ENCODE measurements around the gene BANF1. TPM values are rescaled to one million over a fixed set of nuclear protein-coding genes. Genes with fewer than 3 reads are reported as not detected.

Gene BANF1
- total and polyA plus RNA-seq, 2 of the 13 experiments (the other 11 are each of a cell fraction or from before 2014, with no cell fraction given): 40.5 to 86.5 TPM

GRCh38 chr11:65988791-65989592 is 13.3 kb upstream of the BANF1 start (continued):
- TF ChIP-seq AHDC1 (CRISPR knock-in tag; IDR thresholded peaks at IDR 0.05; ENCODE audit: borderline replicate concordance): no peak
- no peak for TF ChIP-seq ZNF724P (CRISPR knock-in tag; IDR thresholded peaks at IDR 0.05; ENCODE audit: borderline replicate concordance)
- TF ChIP-seq E2F2 (CRISPR knock-in tag; IDR thresholded peaks at IDR 0.05; ENCODE audit: borderline replicate concordance): no peak
- TF ChIP-seq THAP11 (CRISPR knock-in tag; IDR thresholded peaks at IDR 0.05): peak; percentile 70
- TF ChIP-seq REXO4 (CRISPR knock-in tag; IDR thresholded peaks at IDR 0.05; ENCODE audit: borderline replicate concordance): no peak
- 0 out of 2 replicates have a peak, but pooled peaks have one; percentile 23 for TF ChIP-seq ZNF501 (CRISPR knock-in tag; IDR thresholded peaks at IDR 0.05)
- TF ChIP-seq ELF4 (CRISPR knock-in tag; IDR thresholded peaks at IDR 0.05; ENCODE audit: borderline replicate concordance): peak; percentile 46; the same call in 1 of the 2 replicates
- peak; percentile 64 for TF ChIP-seq SAP130 (CRISPR knock-in tag; IDR thresholded peaks at IDR 0.05; ENCODE audit: low read depth)
- peak; percentile 37; the same call in 1 of the 2 replicates for TF ChIP-seq MYNN (CRISPR knock-in tag; IDR thresholded peaks at IDR 0.05; ENCODE audit: low read depth)
- peak; percentile 25; the same call in 1 of the 2 replicates for TF ChIP-seq SPEN (CRISPR knock-in tag; IDR thresholded peaks at IDR 0.05; ENCODE audit: low read depth)
- TF ChIP-seq ZNF772 (CRISPR knock-in tag; IDR thresholded peaks at IDR 0.05): peak; percentile 34; the same call in 1 of the 2 replicates
- 0 out of 2 replicates have a peak, but pooled peaks have one; percentile 35 for TF ChIP-seq ZNF331 (CRISPR knock-in tag; IDR thresholded peaks at IDR 0.05)
- TF ChIP-seq NFYB (CRISPR knock-in tag; IDR thresholded peaks at IDR 0.05): no peak
- peak; percentile 72 for TF ChIP-seq ZBTB33 (CRISPR knock-in tag; IDR thresholded peaks at IDR 0.05)
- peak; percentile 59; the same call in 1 of the 2 replicates for TF ChIP-seq MAFF (IDR thresholded peaks at IDR 0.05; ENCODE audit: low read depth, low read length)
- no peak for TF ChIP-seq MATR3 (CRISPR knock-in tag; IDR thresholded peaks at IDR 0.05)
- peak; percentile 68; the same call in 1 of the 2 replicates for TF ChIP-seq ARID3A (IDR thresholded peaks at IDR 0.05; ENCODE audit: low read depth, low read length)

Data from HepG2 (cell line).